ENCODE measurements around the gene HELQ. TPM values are rescaled to one million over a fixed set of nuclear protein-coding genes. Genes with fewer than 3 reads are reported as not detected.
"Not testable (repeated sequence)": the region's sequence is repeated elsewhere in the genome, so short reads cannot be mapped to it uniquely, and the experiment has no call there.

The HELQ gene
- 15.9 TPM for polyA plus RNA-seq (ENCODE audit: insufficient read length)

- DNase-seq = peak; percentile 99
Measured at GRCh38 chr4:83455281-83456183, at the start of gene HELQ, which contains the start of gene MRPS18C. Gene HELQ (minus strand): TSS chr4:83455823. CDS start chr4:83455693, 130 bp downstream. Gene MRPS18C (plus strand): TSS chr4:83456058. CDS start chr4:83456078, 20 bp downstream.

- no peak for DNase-seq
Measured at GRCh38 chr4:83504996-83505395, 49.4 kb upstream of the HELQ start.

GRCh38 chr4:83504503-83504902, 48.9 kb upstream of the HELQ start:
- DNase-seq = no peak

GRCh38 chr4:83503974-83504373, 48.4 kb upstream of the HELQ start:
- DNase-seq = no peak

- DNase-seq = not testable (repeated sequence)
Measured at GRCh38 chr4:83501671-83502070, 46.0 kb upstream of the HELQ start.

- DNase-seq = no peak
Measured at GRCh38 chr4:83498187-83498586, 42.6 kb upstream of the HELQ start.

- DNase-seq = not testable (repeated sequence)
Measured at GRCh38 chr4:83496085-83496917, 40.7 kb upstream of the HELQ start.

- no peak for DNase-seq
Measured at GRCh38 chr4:83490876-83491450, 35.3 kb upstream of the HELQ start.

GRCh38 chr4:83489711-83490326, 34.2 kb upstream of the HELQ start:
- no peak for DNase-seq

GRCh38 chr4:83486457-83487129, 31.0 kb upstream of the HELQ start:
- no peak for DNase-seq

GRCh38 chr4:83484500-83485461, 29.2 kb upstream of the HELQ start, which contains the start of gene ABRAXAS1:
Gene ABRAXAS1 (minus strand): TSS chr4:83485100. CDS start chr4:83485072, 28 bp downstream.
- peak; percentile 95 for DNase-seq

GRCh38 chr4:83473966-83474365, 18.3 kb upstream of the HELQ start:
- no peak for DNase-seq

- DNase-seq = no peak
Measured at GRCh38 chr4:83473423-83473822, 17.8 kb upstream of the HELQ start.

GRCh38 chr4:83456184-83456501, 520 bp upstream of the HELQ start:
- no peak for DNase-seq

GRCh38 chr4:83454686-83455085, 937 bp downstream of the HELQ start:
- DNase-seq = peak; percentile 14

- no peak for DNase-seq
Measured at GRCh38 chr4:83449009-83449408, 6.6 kb downstream of the HELQ start.

- DNase-seq = no peak
Measured at GRCh38 chr4:83440899-83441298, 14.7 kb downstream of the HELQ start.

GRCh38 chr4:83440148-83440814, 15.3 kb downstream of the HELQ start:
- DNase-seq = no peak

- no peak for DNase-seq
Measured at GRCh38 chr4:83438719-83439118, 16.9 kb downstream of the HELQ start.

- DNase-seq = no peak
Measured at GRCh38 chr4:83436680-83437079, 18.9 kb downstream of the HELQ start.

Data from hindlimb muscle (tissue), 1 donor.